Activated T-cell treated with anti-CD3 and anti-CD28 coated beads, Interleukin-2, amount 50 U/mL, for 4 hours (primary cell): ENCODE results near the gene PPP2R1A. TPM values are rescaled to one million over a fixed set of nuclear protein-coding genes. Genes with fewer than 3 reads are reported as not detected.

Experiments used
- ATAC-seq, 2 donors: fragments of 200-7000 bp; cut with Tn5 transposase; one replicate each; pipeline ENCODE4 v1.10.0; 2021
- DNase-seq: peaks from one replicate; pipeline ENCODE4 v3.0.0-alpha.2; 2020
- H3K27me3 Mint-ChIP-seq: one replicate; pipeline ENCODE4 v1.8.0; 2021; ENCODE audit warnings: low read depth, mixed read lengths
- H3K36me3 Mint-ChIP-seq: one replicate; pipeline ENCODE4 v1.8.0; 2022; ENCODE audit warnings: mixed read lengths; ENCODE audit not compliant: insufficient read depth
- H3K4me1 Mint-ChIP-seq: one replicate; pipeline ENCODE4 v1.8.0; 2021; ENCODE audit warnings: low read depth, mixed read lengths
- H3K4me3 Mint-ChIP-seq: one replicate; pipeline ENCODE4 v1.8.0; 2021; ENCODE audit warnings: mild to moderate bottlenecking, moderate library complexity, mixed read lengths
- H3K9me3 Mint-ChIP-seq: one replicate; pipeline ENCODE4 v1.8.0; 2021; ENCODE audit warnings: mixed read lengths
- total RNA-seq, 3 donors: library from RNA; stranded (reverse); gene quantifications; one replicate each; pipeline ENCODE4 v1.2.1, GENCODE V29; 2021

PPP2R1A gene
- total RNA-seq, 3 donors from 2014 or later: 297 to 317 (median 310) TPM

DNA sequence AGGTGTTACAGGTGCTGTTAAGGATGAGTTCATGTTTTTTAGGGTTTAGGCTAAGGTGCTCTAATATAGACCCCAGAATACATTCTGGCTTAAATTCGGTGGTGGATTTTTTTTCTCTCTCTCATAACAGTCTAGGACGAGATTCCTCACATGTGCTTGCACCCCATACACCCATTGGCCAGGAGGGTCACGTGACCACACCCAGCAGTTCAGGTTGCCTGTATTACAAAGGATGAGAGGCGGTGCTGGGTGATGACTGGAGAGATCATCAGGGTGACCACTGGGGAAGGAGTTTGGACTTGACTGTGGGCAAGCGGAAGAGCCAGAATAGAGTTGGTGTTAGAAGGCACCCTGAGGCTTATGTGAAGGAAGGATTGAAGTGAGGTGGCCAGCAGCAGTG lies 27.7 kb downstream of the PPP2R1A start:
- Mint-ChIP-seq H3K4me1 (no peaks in the 10 kb centered on the region), H3K36me3 (peaks cover 58% of the 10 kb centered on the region), H3K27me3 (no peaks in the 10 kb centered on the region), H3K4me3 (no peak overlapping the region), H3K9me3 (no peaks in the 10 kb centered on the region)
- DNase-seq (no peak), ATAC-seq (no peak)

DNA sequence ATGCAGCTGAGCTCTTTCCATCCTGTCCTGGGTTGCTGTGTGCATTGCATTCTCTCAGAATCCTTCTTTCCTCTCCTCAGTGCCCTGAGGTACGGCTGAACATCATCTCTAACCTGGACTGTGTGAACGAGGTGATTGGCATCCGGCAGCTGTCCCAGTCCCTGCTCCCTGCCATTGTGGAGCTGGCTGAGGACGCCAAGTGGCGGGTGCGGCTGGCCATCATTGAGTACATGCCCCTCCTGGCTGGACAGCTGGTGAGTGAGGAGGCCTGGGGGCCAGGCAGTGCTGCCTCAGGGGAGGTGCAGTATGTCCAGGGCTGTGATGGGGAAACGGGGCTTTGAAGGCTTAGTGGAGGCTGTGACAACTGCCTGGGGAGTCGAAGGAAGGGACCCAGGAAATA lies 29.8 kb downstream of the PPP2R1A start:
- no peak for DNase-seq
- Mint-ChIP-seq H3K9me3 (no peaks in the 10 kb centered on the region), H3K27me3 (no peaks in the 10 kb centered on the region), H3K36me3 (peaks cover 62% of the 10 kb centered on the region), H3K4me3 (no peak overlapping the region), H3K4me1 (no peaks in the 10 kb centered on the region)
- no peak for ATAC-seq

DNA sequence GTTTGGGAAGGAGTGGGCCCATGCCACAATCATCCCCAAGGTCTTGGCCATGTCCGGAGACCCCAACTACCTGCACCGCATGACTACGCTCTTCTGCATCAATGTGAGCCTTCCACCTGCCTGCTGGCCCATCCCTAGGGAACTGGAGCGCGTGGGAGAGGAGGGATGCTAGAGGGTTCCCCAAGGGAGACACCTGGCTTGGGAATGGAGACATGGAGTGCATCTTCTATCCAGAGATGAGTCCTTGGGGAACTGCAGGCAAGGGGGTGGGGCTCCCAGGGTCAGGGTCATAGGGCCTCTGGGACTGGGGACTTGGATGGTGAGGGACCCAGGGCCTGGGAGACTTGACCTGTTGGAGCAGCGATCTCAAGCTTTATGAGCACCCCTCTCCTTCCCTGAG lies 31.2 kb downstream of the PPP2R1A start:
- Mint-ChIP-seq H3K4me3 (no peak overlapping the region), H3K36me3 (peaks cover 69% of the 10 kb centered on the region), H3K4me1 (no peaks in the 10 kb centered on the region), H3K9me3 (no peaks in the 10 kb centered on the region), H3K27me3 (no peaks in the 10 kb centered on the region)
- DNase-seq: no peak
- ATAC-seq: no peak

DNA sequence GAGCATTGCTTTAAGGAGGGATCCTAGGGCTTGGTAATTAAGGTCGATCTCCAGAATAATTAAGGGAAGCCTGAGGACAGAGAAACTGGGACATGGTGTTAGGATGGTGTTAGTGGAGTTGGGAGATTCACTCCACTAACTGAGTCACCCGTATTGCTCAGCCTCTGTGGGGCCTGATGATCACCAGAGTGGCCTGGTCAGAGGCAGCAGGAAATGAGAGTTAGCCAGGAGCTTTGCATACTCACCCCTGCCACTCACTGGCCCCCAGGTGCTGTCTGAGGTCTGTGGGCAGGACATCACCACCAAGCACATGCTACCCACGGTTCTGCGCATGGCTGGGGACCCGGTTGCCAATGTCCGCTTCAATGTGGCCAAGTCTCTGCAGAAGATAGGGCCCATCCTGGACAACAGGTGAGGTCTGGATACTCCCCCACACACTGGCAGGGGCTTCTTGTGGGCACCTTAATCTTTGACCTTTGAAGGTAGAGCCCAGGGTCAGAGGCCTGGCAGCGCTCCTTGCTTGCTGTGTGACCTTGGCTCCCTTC lies 32.1 kb downstream of the PPP2R1A start:
- peaks cover 5% of the 10 kb centered on the region for H3K4me1 Mint-ChIP-seq
- H3K4me3 Mint-ChIP-seq: no peak overlapping the region
- no peaks in the 10 kb centered on the region for H3K9me3 Mint-ChIP-seq
- DNase-seq (no peak), ATAC-seq (no peak)
- H3K27me3 Mint-ChIP-seq: no peaks in the 10 kb centered on the region
- H3K36me3 Mint-ChIP-seq: peaks cover 75% of the 10 kb centered on the region

DNA sequence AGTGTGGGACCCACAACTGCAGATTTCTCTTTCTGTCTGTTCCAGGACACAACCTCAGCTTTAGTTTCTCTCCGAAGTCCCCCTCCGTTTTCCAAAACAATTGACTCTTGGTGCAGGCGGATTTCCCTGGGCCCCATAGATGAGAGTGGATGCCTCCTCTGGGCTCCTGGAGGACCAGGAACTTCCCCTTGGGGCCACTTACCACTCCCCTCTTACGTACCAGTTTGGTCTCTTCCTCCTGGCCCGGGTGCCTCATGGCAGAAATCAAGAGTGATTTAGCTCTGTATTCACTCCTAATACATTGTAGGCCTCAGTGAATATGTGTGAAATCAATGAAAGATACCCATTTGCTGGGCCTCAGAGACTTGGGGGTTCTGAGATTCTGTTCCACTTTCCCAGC lies 34.4 kb downstream of the PPP2R1A start:
- no peaks in the 10 kb centered on the region for H3K27me3 Mint-ChIP-seq
- ATAC-seq (no peak), DNase-seq (no peak)
- no peaks in the 10 kb centered on the region for H3K9me3 Mint-ChIP-seq
- H3K4me3 Mint-ChIP-seq: no peak overlapping the region
- H3K4me1 Mint-ChIP-seq: peaks cover 9% of the 10 kb centered on the region
- H3K36me3 Mint-ChIP-seq: peaks cover 71% of the 10 kb centered on the region

DNA sequence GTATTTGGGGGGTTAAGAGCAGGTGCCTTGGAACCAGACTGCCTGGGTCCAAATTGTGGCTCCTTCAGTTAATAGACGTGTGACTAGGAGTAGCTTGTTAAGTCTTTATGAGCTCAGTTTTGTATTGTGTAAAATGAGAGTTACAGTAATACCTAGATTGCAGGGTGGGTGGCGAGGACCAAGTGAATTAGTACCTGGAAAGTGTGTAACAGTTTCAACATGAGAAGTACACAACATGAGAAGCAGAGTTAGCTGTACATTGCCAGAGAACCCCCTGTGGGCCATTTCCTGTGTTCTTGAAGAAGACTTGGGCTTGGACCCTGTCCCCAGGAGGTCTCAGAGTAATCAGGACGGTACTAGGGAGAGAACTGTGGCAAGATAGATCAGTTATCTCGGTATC lies 36.8 kb downstream of the PPP2R1A start:
- peaks cover 9% of the 10 kb centered on the region for H3K4me1 Mint-ChIP-seq
- no peaks in the 10 kb centered on the region for H3K9me3 Mint-ChIP-seq
- peak; percentile 59 to 70 for ATAC-seq
- no peak overlapping the region for H3K4me3 Mint-ChIP-seq
- DNase-seq: no peak
- H3K27me3 Mint-ChIP-seq: no peaks in the 10 kb centered on the region
- H3K36me3 Mint-ChIP-seq: peaks cover 52% of the 10 kb centered on the region

DNA sequence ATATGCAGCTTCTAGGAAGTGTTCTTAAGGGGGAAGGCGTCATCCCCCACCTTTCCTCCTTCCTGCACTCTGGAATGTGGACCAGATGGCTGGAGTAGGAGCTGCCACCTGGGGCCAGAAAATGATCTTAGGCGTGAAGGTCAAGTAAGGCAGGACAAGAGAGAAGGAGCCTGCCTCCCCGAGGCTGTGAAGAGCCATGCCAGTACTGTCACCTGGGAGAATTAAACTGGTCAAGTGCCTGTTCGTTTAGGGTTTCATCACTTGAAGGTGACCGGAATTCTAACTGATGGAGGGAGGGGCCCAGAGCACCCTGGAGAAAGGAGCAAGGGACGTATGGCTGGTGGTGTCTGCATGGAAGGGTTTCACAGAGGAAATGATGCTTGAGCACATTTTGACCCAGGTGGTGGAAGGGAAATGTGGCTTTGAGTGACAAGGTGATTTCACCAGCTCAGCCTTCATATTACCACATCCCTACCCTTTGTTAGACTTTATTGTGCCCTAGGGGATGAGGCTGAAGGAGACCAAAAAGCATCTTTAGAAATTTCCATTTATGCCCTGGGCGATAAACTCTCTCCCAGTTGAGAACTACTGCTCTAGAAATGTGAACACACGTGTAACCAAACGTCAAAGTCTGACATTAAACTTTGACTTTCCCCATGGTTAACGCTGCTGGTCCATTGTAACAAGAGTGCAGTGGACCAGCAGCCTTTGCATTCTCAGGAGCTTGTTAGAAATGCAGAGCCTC lies 37.5 kb downstream of the PPP2R1A start:
- DNase-seq: no peak
- no peak overlapping the region for H3K4me3 Mint-ChIP-seq
- H3K36me3 Mint-ChIP-seq: peaks cover 45% of the 10 kb centered on the region
- H3K9me3 Mint-ChIP-seq: no peaks in the 10 kb centered on the region
- no peaks in the 10 kb centered on the region for H3K27me3 Mint-ChIP-seq
- peaks cover 9% of the 10 kb centered on the region for H3K4me1 Mint-ChIP-seq
- ATAC-seq: no peak

DNA sequence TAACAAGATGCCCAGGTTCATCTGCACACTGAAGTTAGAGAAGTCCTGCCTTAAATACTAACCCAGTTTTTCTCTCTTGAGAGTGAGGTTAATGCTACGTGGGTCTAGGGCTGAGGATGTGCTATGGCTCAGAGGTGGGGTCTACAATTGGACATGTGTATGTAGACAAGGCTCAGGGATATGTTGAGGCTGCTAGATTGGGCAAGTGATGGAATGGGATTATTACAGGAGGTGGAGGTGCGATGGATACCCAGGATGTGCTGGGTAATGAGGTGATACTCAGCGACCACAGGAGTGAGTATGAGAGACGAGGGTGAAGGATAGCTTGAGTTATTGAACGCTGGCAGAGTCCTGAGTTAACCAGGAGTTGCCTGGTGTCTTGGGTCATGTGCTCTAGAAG lies 38.1 kb downstream of the PPP2R1A start:
- Mint-ChIP-seq H3K27me3 (no peaks in the 10 kb centered on the region), H3K9me3 (no peaks in the 10 kb centered on the region), H3K36me3 (peaks cover 41% of the 10 kb centered on the region), H3K4me1 (peaks cover 9% of the 10 kb centered on the region), H3K4me3 (no peak overlapping the region)
- DNase-seq (no peak), ATAC-seq (no peak)

DNA sequence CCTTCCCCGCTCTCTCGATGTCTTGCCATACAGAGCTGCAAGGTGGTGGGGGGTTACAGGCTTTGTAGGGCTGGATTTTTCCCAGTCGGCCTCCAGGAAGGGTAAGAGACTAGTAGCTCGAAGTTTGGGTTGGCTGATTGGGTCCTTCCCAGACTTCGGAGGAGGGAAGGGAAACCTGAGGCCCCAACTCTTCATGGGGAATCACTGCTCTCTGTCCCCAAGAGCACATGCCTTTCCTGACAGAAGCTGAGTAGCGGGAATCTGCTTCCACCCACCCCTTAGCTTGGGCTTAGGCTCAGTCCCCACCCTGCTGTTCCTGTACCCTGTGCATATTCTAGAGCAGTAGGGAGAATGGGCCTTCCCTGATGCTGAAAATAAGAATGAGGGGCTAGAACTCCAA lies 39.7 kb downstream of the PPP2R1A start:
- Mint-ChIP-seq H3K36me3 (peaks cover 26% of the 10 kb centered on the region), H3K9me3 (no peaks in the 10 kb centered on the region), H3K4me3 (no peak overlapping the region), H3K27me3 (no peaks in the 10 kb centered on the region), H3K4me1 (peaks cover 9% of the 10 kb centered on the region)
- no peak for DNase-seq
- ATAC-seq: no peak

DNA sequence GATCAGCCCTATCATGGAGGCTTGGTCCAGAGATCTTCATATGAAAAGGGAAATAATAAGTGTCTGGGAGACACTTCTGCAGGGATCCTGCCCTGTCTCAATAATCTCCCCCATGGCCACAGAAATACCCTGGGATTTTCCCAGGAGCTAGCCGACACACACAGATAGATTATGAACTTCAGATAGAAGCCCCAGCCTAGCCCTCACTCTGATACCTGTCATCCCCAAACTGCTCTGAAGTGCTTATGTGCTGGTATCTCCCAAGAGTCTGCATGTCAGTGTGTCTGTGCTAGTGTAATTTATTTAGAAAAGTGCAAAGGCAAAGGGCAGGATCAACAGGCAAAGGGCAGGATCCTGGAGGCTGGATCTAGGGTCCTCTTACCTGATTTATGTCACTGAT lies 40.8 kb downstream of the PPP2R1A start:
- no peak for ATAC-seq
- Mint-ChIP-seq H3K9me3 (no peaks in the 10 kb centered on the region), H3K4me1 (peaks cover 9% of the 10 kb centered on the region)

DNA sequence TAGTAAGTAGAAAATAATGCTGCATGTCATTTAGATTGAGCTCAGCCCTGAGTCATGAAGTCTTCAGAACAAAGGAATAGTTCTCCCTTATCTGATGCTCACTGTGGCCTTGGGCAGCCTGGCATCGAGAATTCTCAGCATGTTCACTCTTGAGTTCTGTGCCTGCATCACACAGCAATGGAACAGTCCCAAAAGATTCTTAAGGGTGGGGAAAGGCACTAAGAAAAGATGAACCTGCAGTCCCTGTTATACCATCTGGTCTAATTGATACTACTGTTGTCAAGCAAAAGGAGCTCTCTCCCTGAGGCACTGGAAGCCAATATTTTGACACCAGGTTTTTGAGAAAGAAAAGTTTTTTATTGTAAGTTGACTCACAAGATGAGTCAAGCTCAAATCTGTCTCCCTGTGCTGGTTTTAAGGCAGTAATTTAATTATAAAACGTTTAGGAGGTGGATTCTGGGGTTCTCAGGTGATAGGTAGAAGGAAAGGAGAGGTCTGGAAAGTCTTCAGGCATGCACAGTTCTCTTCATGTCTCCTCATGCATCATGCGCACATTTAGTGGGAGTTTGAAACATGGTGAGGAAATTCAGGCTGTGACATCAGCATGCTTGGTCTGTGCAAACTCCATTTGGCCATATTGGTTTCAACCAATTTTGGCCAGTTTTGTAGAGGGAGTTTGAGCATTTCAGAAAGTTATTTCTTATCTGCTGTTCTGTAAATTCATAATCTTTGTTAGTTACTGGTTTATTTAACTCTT lies 41.5 kb downstream of the PPP2R1A start:
- H3K36me3 Mint-ChIP-seq: peaks cover 15% of the 10 kb centered on the region
- peaks cover 7% of the 10 kb centered on the region for H3K4me1 Mint-ChIP-seq
- H3K27me3 Mint-ChIP-seq: no peaks in the 10 kb centered on the region
- no peaks in the 10 kb centered on the region for H3K9me3 Mint-ChIP-seq
- DNase-seq (no peak), ATAC-seq (no peak)
- no peak overlapping the region for H3K4me3 Mint-ChIP-seq

More for the DNA sequence above, 40.8 kb downstream of the PPP2R1A start:
- H3K4me3 Mint-ChIP-seq: no peak overlapping the region
- DNase-seq: no peak
- no peaks in the 10 kb centered on the region for H3K27me3 Mint-ChIP-seq
- peaks cover 20% of the 10 kb centered on the region for H3K36me3 Mint-ChIP-seq

DNA sequence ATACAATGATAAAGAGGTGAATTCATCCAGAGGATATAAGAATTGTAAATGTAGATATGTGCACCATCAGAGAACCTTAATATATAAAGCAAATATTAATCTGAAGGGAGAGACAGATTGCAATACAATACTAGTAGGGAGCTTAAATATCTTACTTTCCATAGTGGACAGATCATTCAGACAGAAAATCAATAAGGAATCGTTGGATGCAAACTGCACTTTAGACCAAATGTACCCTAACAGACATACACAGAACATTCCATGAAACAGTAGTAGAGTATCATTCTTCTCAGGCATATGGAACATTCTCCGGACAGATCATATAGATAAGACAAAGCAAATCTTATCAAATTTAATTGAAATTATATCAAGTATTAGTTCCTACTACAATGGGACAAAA lies 44.6 kb downstream of the PPP2R1A start:
- H3K36me3 Mint-ChIP-seq: no peaks in the 10 kb centered on the region
- H3K9me3 Mint-ChIP-seq: no peaks in the 10 kb centered on the region
- no peaks in the 10 kb centered on the region for H3K27me3 Mint-ChIP-seq
- no peak overlapping the region for H3K4me3 Mint-ChIP-seq
- DNase-seq (no peak), ATAC-seq (no peak)
- no peaks in the 10 kb centered on the region for H3K4me1 Mint-ChIP-seq

DNA sequence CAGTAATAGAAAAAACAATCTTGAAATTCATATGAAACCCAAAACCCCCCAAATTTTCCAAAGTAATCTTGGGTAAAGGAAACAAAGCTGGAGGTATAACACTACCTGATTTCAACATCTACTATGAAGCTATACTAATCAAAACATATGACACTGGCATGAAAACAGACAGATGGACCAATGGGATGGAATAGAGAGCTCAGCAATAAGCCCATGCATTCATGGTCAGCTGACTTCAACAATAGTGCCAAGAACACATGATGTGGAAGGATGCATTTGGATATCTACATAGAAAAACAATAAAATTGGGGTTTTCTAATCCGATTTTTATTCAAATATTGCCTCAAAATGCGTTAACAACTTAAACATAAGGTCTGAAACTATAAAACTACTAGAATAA lies 47.3 kb downstream of the PPP2R1A start:
- no peak overlapping the region for H3K4me3 Mint-ChIP-seq
- DNase-seq (no peak), ATAC-seq (no peak)
- no peaks in the 10 kb centered on the region for H3K4me1 Mint-ChIP-seq
- H3K36me3 Mint-ChIP-seq: no peaks in the 10 kb centered on the region
- no peaks in the 10 kb centered on the region for H3K27me3 Mint-ChIP-seq
- H3K9me3 Mint-ChIP-seq: no peaks in the 10 kb centered on the region

DNA sequence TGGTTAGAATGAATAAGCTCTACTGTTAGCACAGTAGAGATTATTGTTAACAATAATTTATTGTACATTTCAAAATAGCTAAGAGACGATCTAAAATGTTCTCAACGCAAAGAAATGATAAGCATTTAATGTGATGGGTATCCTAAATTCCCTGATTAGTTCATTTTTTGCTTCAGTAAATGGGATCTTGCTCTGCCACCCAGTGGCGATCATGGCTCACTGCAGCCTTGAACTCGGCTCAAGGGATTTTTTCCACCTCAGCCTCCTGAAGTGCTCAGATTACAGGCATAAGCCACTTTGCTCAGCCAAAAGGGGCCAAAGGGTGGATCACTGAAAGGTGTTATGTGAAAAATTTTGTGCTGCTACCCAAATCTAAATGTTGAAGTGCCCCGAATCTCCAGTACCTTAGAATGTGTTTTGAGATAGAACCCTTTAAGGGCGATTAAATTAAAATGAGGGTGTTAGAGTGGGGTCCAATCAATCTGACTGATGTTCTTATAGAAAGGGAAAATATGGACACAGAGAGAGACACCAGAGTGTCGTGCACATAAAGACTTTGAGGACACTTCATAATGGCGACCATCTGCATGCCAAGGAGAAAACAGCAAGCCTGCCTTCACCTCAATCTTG lies 48.0 kb downstream of the PPP2R1A start:
- ATAC-seq (peak; percentile 51 to 56), DNase-seq (peak; percentile 46)
- Mint-ChIP-seq H3K4me3 (no peak overlapping the region), H3K4me1 (no peaks in the 10 kb centered on the region), H3K27me3 (no peaks in the 10 kb centered on the region), H3K9me3 (no peaks in the 10 kb centered on the region), H3K36me3 (no peaks in the 10 kb centered on the region)
